Measurements from ENCODE around the gene GABBR2.

DNA sequence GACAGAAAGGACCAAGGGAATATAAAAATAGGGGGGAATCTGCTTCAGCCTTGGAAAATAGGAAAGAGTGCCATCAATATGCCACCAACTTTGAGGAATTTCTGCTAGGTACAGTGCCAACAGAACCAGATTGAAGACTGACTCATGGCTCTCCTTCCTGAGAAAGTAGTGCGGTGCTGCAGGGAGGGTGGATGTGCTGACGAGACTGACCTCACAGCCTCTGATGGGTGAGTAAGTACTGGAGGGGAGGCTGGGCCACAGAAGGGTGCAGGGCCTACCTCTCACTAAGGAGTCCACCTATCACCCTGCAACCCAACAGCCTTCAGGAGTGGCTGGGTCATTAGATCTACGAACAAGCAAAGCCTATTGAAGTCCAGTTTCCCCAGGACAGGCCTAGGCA is 187.6 kb downstream of the GABBR2 start:
- TF ChIP-seq, protein P1, sequence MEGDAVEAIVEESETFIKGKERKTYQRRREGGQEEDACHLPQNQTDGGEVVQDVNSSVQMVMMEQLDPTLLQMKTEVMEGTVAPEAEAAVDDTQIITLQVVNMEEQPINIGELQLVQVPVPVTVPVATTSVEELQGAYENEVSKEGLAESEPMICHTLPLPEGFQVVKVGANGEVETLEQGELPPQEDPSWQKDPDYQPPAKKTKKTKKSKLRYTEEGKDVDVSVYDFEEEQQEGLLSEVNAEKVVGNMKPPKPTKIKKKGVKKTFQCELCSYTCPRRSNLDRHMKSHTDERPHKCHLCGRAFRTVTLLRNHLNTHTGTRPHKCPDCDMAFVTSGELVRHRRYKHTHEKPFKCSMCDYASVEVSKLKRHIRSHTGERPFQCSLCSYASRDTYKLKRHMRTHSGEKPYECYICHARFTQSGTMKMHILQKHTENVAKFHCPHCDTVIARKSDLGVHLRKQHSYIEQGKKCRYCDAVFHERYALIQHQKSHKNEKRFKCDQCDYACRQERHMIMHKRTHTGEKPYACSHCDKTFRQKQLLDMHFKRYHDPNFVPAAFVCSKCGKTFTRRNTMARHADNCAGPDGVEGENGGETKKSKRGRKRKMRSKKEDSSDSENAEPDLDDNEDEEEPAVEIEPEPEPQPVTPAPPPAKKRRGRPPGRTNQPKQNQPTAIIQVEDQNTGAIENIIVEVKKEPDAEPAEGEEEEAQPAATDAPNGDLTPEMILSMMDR (conservative IDR thresholded peaks at IDR 0.05): no peak
- TF ChIP-seq ZFX (IDR thresholded peaks at IDR 0.05): no peak
